ENCODE data around the gene PCYT1B.

The PCYT1B gene

GRCh38 chrX:24515447-24515846, 131.7 kb downstream of the PCYT1B start:
- no peak for DNase-seq

GRCh38 chrX:24513416-24513815, 133.7 kb downstream of the PCYT1B start:
- no peak for DNase-seq

- DNase-seq: no peak
Observed at GRCh38 chrX:24508375-24508774, 138.8 kb downstream of the PCYT1B start.
